Left forelimb (tissue), 1 donor: ENCODE measurements around the gene PPP1R3F.
"Not testable (repeated sequence)": the region's sequence is repeated elsewhere in the genome, so short reads cannot be mapped to it uniquely, and the experiment has no call there.

ENCODE experiments used
- DNase-seq: peaks from one replicate; pipeline ENCODE4 v3.0.0-alpha.2; 2018; ENCODE audit warnings: low spot score

The PPP1R3F gene

GRCh38 chrX:49276207-49276606 is 6.6 kb downstream of the PPP1R3F start:
- DNase-seq = no peak

GRCh38 chrX:49276671-49277534 is 7.3 kb downstream of the PPP1R3F start:
- no peak for DNase-seq

GRCh38 chrX:49277535-49277830 is 7.9 kb downstream of the PPP1R3F start:
- DNase-seq = no peak

GRCh38 chrX:49278081-49278480 is 8.5 kb downstream of the PPP1R3F start:
- no peak for DNase-seq

- no peak for DNase-seq
Measured at GRCh38 chrX:49282647-49283011, 13.0 kb downstream of the PPP1R3F start.

GRCh38 chrX:49284212-49284611 is 14.6 kb downstream of the PPP1R3F start:
- DNase-seq = no peak

- no peak for DNase-seq
Measured at GRCh38 chrX:49286136-49286535, 16.5 kb downstream of the PPP1R3F start.

- no peak for DNase-seq
Measured at GRCh38 chrX:49286581-49286980, 17.0 kb downstream of the PPP1R3F start.

GRCh38 chrX:49287665-49288064 is 18.1 kb downstream of the PPP1R3F start:
- DNase-seq = no peak

- no peak for DNase-seq
Measured at GRCh38 chrX:49290215-49290614, 20.6 kb downstream of the PPP1R3F start.

GRCh38 chrX:49291615-49292337 is 22.2 kb downstream of the PPP1R3F start:
- DNase-seq = no peak

- DNase-seq = no peak
Measured at GRCh38 chrX:49292400-49293362, 23.1 kb downstream of the PPP1R3F start.

- DNase-seq = not testable (repeated sequence)
Measured at GRCh38 chrX:49299293-49299692, 29.7 kb downstream of the PPP1R3F start.

- DNase-seq = no peak
Measured at GRCh38 chrX:49300703-49301102, 31.1 kb downstream of the PPP1R3F start.

GRCh38 chrX:49303346-49303745 is 33.8 kb downstream of the PPP1R3F start, which contains the start of gene GAGE10:
Gene GAGE10 (plus strand): TSS chrX:49303646. CDS start chrX:49304860, 1,214 bp downstream.
- DNase-seq = no peak

GRCh38 chrX:49307775-49308174 is 38.2 kb downstream of the PPP1R3F start:
- DNase-seq = not testable (repeated sequence)

- no peak for DNase-seq
Measured at GRCh38 chrX:49308604-49309269, 39.1 kb downstream of the PPP1R3F start.

- no peak for DNase-seq
Measured at GRCh38 chrX:49309401-49309981, 39.9 kb downstream of the PPP1R3F start.

GRCh38 chrX:49310371-49310770 is 40.8 kb downstream of the PPP1R3F start:
- DNase-seq = no peak

- no peak for DNase-seq
Measured at GRCh38 chrX:49312176-49312575, 42.6 kb downstream of the PPP1R3F start.

- DNase-seq = no peak
Measured at GRCh38 chrX:49316085-49316484, 46.5 kb downstream of the PPP1R3F start.
